ENCODE measurements around the gene MMEL1. TPM values are rescaled to one million over a fixed set of nuclear protein-coding genes. Genes with fewer than 3 reads are reported as not detected.

The MMEL1 gene
- total and polyA plus RNA-seq, 2 donors (not counting 1 experiment from before 2014, with no cell fraction given), result not detected

GRCh38 chr1:2646837-2647236, 14.0 kb upstream of the MMEL1 start:
- no peak overlapping the region for H3K4me2 ChIP-seq (replicated peaks; ENCODE audit: low read depth, low read length, poor library complexity, severe bottlenecking)
- H2AFZ ChIP-seq (ENCODE audit: insufficient read depth, low read depth, low read length, poor library complexity, severe bottlenecking), result no peak overlapping the region
- H3K4me3 ChIP-seq (ENCODE audit: control extremely low read depth in 1 of 5, extremely low read depth in 1 of 5, insufficient read depth in 1 of 5, low read depth in 2 of 5, low read length in 4 of 5), result no peak overlapping the region
- H3K4me3 Mint-ChIP-seq, result no peak overlapping the region
- H4K20me1 ChIP-seq (ENCODE audit: control insufficient read depth, insufficient read depth, low read length, poor library complexity, severe bottlenecking), result peaks cover 6% of the 10 kb centered on the region
- no peak overlapping the region for H3K27ac ChIP-seq (ENCODE audit: low read length in 2 of 2)
- DNase-seq, result no peak
- ChIA-PET POLR2A (no interaction called here), CTCF (interaction anchor here (1.1 to 1.3 kb wide), 3 partner anchors 71 to 231 kb away, joined by 3 to 4 read pairs (median 3); no protein-coding TSS in a partner anchor)
- peaks cover 8% of the 10 kb centered on the region for H3K79me2 ChIP-seq (ENCODE audit: control insufficient read depth, insufficient read depth, low read length)
- no peak overlapping the region for H3K27ac Mint-ChIP-seq
- intact Hi-C loops (cut with micrococcal nuclease), result loop anchor here (10.0 kb wide), 2 partner anchors 452 to 978 kb away; partner anchors contain the start of genes FAAP20 and TPRG1L
- peaks cover 3% of the 10 kb centered on the region for H3K27me3 Mint-ChIP-seq
- no peak for ATAC-seq (ENCODE audit: low read depth)
- peaks cover 10% of the 10 kb centered on the region for H3K9me3 Mint-ChIP-seq (ENCODE audit: insufficient read depth)
- H3K4me1 Mint-ChIP-seq, result peaks cover 12% of the 10 kb centered on the region
- no peaks in the 10 kb centered on the region for H3K36me3 ChIP-seq (replicated peaks in 1 of 2; ENCODE audit: control extremely low read depth in 1 of 2, control insufficient read depth in 1 of 2, extremely low read depth in 1 of 2, insufficient read depth in 2 of 2, low read length in 1 of 2)
- H3K27me3 ChIP-seq (replicated peaks in 1 of 4; ENCODE audit: control extremely low read depth in 1 of 4, control insufficient read depth in 3 of 4, insufficient read depth in 4 of 4, low read length in 3 of 4), result peaks cover 0 to 21% (median 2%) of the 10 kb centered on the region in 4 experiments
- 67% methylated on average over 2 of the region's 5 CpGs for WGBS (ENCODE audit: insufficient coverage)
- peaks cover 0 to 26% (median 22%) of the 10 kb centered on the region in 3 donors for H3K9me3 ChIP-seq (ENCODE audit: control extremely low read depth in 1 of 3, control insufficient read depth in 2 of 3, insufficient read depth in 1 of 3, low read length in 2 of 3)
- H3K9ac ChIP-seq (ENCODE audit: low read length), result no peak overlapping the region
- H3K4me1 ChIP-seq (ENCODE audit: control insufficient read depth in 2 of 2, insufficient read depth in 2 of 2, low read length in 2 of 2), result peaks cover 11 to 12% of the 10 kb centered on the region in 2 donors
- no peak for TF ChIP-seq EZH2 (IDR thresholded peaks at IDR 0.05; ENCODE audit: borderline replicate concordance, insufficient read depth, low read depth, low read length, poor library complexity, severe bottlenecking)
- TF ChIP-seq CTCF (IDR thresholded peaks at IDR 0.05), result no peak

DNA sequence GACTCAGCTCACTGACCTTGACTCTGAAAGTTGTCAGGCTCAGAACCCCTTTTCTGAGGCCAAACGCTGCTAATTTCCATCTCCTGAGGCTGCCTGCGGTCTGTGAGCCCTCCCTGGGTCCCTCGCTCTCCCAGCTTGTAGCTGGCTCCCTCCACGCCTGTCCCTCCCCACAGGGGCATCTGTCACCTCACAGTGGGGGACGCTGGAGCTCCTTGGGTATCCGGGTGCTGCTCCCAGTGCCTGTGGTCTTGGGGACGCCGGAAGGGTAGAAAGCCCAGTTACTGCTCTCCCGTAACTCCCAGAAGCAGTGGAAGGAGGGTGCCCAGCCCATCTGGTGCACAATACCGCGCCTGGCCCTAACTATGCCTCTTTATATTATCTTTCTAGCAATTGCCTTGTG, 13.0 kb upstream of the MMEL1 start:
- peaks cover 0 to 26% (median 22%) of the 10 kb centered on the region in 3 donors for H3K9me3 ChIP-seq (ENCODE audit: control extremely low read depth in 1 of 3, control insufficient read depth in 2 of 3, insufficient read depth in 1 of 3, low read length in 2 of 3)
- H3K4me3 Mint-ChIP-seq, result no peak overlapping the region
- intact Hi-C loops (cut with micrococcal nuclease), result loop anchor here (10.0 kb wide), 2 partner anchors 451 to 979 kb away; partner anchors contain the start of genes FAAP20 and TPRG1L
- TF ChIP-seq CTCF (IDR thresholded peaks at IDR 0.05) (no peak), EZH2 (IDR thresholded peaks at IDR 0.05; ENCODE audit: borderline replicate concordance, insufficient read depth, low read depth, low read length, poor library complexity, severe bottlenecking) (no peak)
- no peak overlapping the region for H3K4me3 ChIP-seq (ENCODE audit: control extremely low read depth in 1 of 5, extremely low read depth in 1 of 5, insufficient read depth in 1 of 5, low read depth in 2 of 5, low read length in 4 of 5)
- H3K4me2 ChIP-seq (replicated peaks; ENCODE audit: low read depth, low read length, poor library complexity, severe bottlenecking), result no peak overlapping the region
- peaks cover 15% of the 10 kb centered on the region for H3K79me2 ChIP-seq (ENCODE audit: control insufficient read depth, insufficient read depth, low read length)
- H3K9ac ChIP-seq (ENCODE audit: low read length), result no peak overlapping the region
- H2AFZ ChIP-seq (ENCODE audit: insufficient read depth, low read depth, low read length, poor library complexity, severe bottlenecking), result no peak overlapping the region
- DNase-seq (no peak), ATAC-seq (ENCODE audit: low read depth) (no peak)
- H3K27ac Mint-ChIP-seq, result no peak overlapping the region
- peaks cover 13 to 17% of the 10 kb centered on the region in 2 donors for H3K4me1 ChIP-seq (ENCODE audit: control insufficient read depth in 2 of 2, insufficient read depth in 2 of 2, low read length in 2 of 2)
- H3K27me3 ChIP-seq (replicated peaks in 1 of 4; ENCODE audit: control extremely low read depth in 1 of 4, control insufficient read depth in 3 of 4, insufficient read depth in 4 of 4, low read length in 3 of 4), result peaks cover 0 to 12% (median 0%) of the 10 kb centered on the region in 4 experiments
- H4K20me1 ChIP-seq (ENCODE audit: control insufficient read depth, insufficient read depth, low read length, poor library complexity, severe bottlenecking), result peaks cover 13% of the 10 kb centered on the region
- H3K9me3 Mint-ChIP-seq (ENCODE audit: insufficient read depth), result peaks cover 10% of the 10 kb centered on the region
- ChIA-PET CTCF (interaction anchor here (0.7 to 1.3 kb wide), 4 partner anchors 70 to 230 kb away, joined by 3 to 4 read pairs (median 3); no protein-coding TSS in a partner anchor), POLR2A (no interaction called here)
- no peaks in the 10 kb centered on the region for H3K36me3 ChIP-seq (replicated peaks in 1 of 2; ENCODE audit: control extremely low read depth in 1 of 2, control insufficient read depth in 1 of 2, extremely low read depth in 1 of 2, insufficient read depth in 2 of 2, low read length in 1 of 2)
- no peaks in the 10 kb centered on the region for H3K27me3 Mint-ChIP-seq
- H3K4me1 Mint-ChIP-seq, result peaks cover 12% of the 10 kb centered on the region
- no peak overlapping the region for H3K27ac ChIP-seq (ENCODE audit: low read length in 2 of 2)
- WGBS (ENCODE audit: insufficient coverage), result 85% methylated on average over 11 of the region's 11 CpGs

All from B cell (primary cell).